Choroid plexus epithelial cell (primary cell): ENCODE data around the gene KRTAP10-1.
"Not testable (repeated sequence)": the region's sequence is repeated elsewhere in the genome, so short reads cannot be mapped to it uniquely, and the experiment has no call there.

Experiments
- DNase-seq: peaks from one replicate; pipeline ENCODE4 v3.0.0-alpha.2; 2010; ENCODE audit warnings: low read depth
- H3K4me3 ChIP-seq: 2 replicates; pipeline ENCODE4 v1.5.1; 2011; ENCODE audit warnings: low read depth, mild to moderate bottlenecking, control low read depth, low read length, moderate library complexity
- TF ChIP-seq, protein P1 (sequence below): conservative IDR thresholded peaks from 2 replicates; pipeline ENCODE4 v1.5.1; 2011; ENCODE audit warnings: low read depth, mild to moderate bottlenecking, control low read depth, inconsistent platforms, low read length, moderate library complexity

The KRTAP10-1 gene

DNA sequence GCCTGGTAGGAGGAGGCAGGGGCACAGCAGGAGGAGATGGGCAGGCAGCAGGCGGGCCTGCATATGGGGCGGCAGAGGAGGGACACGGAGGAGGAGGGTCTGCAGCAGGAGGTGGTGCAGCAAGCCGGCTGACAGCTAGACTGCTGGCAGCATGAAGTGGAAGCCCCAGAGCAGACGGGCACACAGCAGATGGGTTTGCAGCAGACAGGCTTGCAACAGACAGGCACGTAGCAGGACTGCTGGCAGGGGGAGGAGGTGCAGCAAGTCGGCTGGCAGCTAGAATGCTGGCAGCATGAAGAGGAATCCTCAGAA lies 39.8 kb upstream of the KRTAP10-1 start:
- TF ChIP-seq, protein P1, sequence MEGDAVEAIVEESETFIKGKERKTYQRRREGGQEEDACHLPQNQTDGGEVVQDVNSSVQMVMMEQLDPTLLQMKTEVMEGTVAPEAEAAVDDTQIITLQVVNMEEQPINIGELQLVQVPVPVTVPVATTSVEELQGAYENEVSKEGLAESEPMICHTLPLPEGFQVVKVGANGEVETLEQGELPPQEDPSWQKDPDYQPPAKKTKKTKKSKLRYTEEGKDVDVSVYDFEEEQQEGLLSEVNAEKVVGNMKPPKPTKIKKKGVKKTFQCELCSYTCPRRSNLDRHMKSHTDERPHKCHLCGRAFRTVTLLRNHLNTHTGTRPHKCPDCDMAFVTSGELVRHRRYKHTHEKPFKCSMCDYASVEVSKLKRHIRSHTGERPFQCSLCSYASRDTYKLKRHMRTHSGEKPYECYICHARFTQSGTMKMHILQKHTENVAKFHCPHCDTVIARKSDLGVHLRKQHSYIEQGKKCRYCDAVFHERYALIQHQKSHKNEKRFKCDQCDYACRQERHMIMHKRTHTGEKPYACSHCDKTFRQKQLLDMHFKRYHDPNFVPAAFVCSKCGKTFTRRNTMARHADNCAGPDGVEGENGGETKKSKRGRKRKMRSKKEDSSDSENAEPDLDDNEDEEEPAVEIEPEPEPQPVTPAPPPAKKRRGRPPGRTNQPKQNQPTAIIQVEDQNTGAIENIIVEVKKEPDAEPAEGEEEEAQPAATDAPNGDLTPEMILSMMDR: no peak
- DNase-seq: no peak
- no peak overlapping the region for H3K4me3 ChIP-seq

DNA sequence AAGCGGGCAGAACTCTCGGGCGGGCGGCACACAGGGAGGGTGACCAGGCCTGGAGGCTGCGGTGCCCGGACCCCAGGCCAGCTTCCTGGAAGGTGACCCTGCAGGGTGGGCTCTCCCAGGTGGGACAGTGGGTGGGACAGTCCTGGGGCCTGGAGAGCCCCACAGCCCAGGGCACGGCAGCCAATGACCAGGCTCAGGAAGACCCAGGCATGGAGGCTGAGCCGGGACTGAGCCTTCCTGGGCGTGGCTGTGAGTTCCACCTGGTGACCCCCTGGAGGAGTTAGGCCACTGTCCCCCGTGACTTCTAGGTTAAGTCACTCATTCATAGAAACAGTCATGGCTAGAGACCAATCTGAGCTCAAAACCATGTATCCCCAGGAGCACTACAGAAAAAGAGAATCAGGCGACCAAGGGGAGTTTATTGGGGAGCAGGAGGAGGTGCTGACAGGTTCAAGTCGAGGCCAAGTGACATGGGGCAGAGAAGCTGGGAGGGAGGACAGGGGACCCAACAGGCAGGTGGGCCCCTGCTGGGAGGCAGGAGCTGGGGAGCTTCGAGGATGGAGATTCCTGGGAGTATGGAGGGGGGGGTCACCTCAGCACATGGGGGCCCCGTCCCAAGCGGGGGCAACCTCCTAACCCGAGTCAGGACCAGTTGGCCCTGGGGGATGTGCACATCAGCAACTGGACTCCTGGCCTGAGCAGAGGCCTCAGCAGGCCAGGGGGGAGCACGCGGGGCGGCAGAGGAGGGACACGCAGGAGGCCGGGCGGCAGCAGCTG lies 39.2 kb upstream of the KRTAP10-1 start:
- TF ChIP-seq, protein P1: no peak
- no peak overlapping the region for H3K4me3 ChIP-seq
- no peak for DNase-seq

DNA sequence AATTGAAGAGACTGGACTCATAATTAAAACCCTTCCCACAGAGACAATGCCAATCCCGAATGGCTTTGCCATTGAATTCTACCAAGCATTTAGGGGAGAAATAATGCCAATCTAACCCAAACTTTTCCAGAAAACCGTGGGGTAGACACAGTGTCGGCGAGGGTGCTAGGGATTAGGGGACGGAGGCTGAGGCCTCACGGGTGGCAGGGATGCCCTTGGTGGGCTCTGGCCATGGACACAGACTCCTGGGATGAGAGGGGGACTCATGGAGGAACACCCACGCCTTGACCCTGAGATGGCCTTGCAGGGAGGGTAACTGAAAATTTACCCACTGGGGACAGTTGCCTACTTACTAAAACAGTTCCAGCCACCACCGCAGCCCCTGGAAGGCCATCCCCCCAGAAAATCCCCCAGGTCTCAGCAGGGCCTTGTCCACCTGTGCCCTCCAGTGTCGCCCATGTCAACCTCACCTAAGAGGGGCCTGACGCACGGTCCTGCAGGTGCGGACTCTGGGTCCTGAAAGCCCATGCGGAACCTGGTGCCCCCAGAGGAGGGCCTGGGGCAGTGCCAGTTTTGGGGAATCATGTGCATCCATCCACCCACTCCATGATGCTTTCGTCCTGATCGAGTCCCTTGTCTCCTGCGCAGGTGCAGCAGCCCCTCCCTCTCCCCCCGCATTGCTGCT lies 38.5 kb upstream of the KRTAP10-1 start:
- TF ChIP-seq, protein P1: no peak
- no peak for DNase-seq
- H3K4me3 ChIP-seq: no peak overlapping the region

DNA sequence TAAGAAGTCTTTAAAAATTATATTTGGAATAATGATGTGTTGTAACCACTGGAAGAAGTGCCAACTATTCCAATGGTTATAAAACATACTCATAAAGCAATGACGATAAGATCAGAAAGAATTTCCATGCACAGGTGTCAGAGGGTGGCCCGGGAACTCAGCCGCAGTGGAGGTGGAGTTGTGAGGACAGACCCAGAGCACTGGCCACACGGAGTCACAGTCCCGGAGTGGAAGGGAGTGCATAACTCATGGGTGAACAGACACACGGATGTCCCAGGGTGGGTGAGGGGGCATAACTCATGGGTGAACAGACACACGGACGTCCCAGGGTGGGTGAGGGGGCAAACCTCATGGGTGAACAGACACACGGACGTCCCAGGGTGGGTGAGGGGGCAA lies 36.0 kb upstream of the KRTAP10-1 start:
- H3K4me3 ChIP-seq: no peak overlapping the region
- TF ChIP-seq, protein P1: no peak
- DNase-seq: no peak

DNA sequence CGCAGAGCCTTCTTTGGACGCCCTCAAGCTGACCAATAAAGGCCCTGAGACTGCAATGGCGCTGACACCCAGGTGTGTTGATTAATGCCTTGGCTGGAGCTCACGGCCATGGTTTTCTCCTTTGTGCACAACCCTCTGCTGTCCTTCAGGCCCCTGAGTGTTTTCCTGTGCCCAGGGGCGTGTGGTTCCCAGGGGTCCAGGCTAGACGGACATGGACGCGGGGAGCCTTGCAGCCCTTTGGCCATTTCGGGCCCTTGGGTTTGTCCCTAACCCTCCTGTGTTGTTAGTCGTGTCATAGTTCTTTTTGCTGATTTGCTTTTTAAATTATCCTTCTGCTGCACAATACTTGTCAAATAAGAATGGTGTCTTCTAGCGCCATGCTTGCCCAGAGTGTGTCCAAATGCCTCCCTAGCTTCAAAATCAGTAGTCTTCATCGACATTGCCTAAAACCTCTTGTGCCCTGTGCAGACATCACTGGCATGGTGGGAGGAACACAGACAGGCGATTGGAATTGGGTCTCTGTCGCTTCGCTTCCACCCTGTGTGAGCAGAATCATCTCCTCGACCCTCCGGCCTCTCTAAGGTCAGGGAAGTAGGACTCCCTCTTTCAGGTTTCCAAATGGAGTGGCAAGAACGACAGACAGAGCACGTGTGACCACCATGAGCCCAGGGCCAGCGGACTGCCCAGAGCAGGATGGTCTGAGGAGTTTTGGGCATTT lies 35.5 kb upstream of the KRTAP10-1 start:
- no peak for DNase-seq
- H3K4me3 ChIP-seq: no peak overlapping the region
- TF ChIP-seq, protein P1: no peak

DNA sequence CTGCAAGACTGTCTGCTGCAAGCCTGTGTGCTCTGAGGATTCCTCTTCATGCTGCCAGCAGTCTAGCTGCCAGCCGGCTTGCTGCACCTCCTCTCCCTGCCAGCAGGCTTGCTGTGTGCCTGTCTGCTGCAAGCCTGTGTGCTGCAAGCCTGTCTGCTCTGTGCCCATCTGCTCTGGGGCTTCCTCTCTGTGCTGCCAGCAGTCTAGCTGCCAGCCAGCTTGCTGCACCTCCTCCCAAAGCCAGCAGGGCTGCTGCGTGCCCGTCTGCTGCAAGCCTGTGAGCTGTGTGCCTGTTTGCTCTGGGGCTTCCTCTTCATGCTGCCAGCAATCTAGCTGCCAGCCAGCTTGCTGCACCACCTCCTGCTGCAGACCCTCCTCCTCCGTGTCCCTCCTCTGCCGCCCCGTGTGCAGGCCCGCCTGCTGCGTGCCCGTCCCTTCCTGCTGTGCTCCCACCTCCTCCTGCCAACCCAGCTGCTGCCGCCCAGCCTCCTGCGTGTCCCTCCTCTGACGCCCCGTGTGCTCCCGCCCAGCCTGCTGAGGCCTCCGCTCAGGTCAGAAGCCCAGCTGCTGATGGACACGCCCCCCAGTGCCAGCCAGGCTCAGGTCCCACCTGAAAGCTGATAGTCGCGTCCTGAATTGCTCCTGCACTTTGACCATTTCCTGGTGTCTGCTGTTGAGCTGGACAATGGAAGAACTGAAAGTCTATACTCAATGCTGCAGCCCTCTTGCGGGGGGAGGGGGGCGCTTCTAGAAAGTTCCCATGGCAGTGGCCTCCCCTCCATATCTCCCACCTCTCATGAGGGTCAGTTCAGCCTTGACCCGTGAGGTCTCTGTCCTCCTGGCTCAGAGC lies 34.7 kb upstream of the KRTAP10-1 start:
- DNase-seq: no peak
- no peak overlapping the region for H3K4me3 ChIP-seq
- TF ChIP-seq, protein P1: no peak

DNA sequence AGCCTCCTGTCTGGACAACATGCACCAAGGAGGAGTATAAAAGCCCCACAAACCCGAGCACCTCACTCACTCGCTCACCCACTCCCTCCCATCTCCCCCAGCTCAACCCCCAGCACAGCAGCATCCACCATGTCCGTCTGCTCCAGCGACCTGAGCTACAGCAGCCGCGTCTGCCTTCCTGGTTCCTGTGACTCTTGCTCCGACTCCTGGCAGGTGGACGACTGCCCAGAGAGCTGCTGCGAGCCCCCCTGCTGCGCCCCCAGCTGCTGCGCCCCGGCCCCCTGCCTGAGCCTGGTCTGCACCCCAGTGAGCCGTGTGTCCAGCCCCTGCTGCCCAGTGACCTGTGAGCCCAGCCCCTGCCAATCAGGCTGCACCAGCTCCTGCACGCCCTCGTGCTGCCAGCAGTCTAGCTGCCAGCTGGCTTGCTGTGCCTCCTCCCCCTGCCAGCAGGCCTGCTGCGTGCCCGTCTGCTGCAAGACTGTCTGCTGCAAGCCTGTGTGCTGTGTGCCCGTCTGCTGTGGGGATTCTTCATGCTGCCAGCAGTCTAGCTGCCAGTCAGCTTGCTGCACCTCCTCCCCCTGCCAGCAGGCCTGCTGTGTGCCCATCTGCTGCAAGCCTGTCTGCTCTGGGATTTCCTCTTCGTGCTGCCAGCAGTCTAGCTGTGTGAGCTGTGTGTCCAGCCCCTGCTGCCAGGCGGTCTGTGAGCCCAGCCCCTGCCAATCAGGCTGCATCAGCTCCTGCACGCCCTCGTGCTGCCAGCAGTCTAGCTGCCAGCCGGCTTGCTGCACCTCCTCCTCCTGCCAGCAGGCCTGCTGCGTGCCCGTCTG lies 33.8 kb upstream of the KRTAP10-1 start, which contains the start of gene KRTAP10-4:
Gene KRTAP10-4 (plus strand): TSS at position 100 of the 827 bp plus-strand sequence. CDS start 30 bp downstream, at position 130.
- H3K4me3 ChIP-seq, DNase-seq: not testable (repeated sequence)
